Vagina (tissue), 2 donors: Measurements from ENCODE around the gene YIF1A.

Source experiments
- CTCF ChIP-seq, 3 experiments: fragments of 450-650 bp in 2 of 3; fragments of 200-600 bp in 1 of 3; sonication (generic) in 1 of 3; IDR thresholded peaks; one replicate each; pipeline ENCODE4 v1.5.1; 2017 to 2019; ENCODE audit warnings: antibody characterized with exemption in 3 of 3, mild to moderate bottlenecking in 2 of 3, moderate library complexity in 2 of 3
- POLR2AphosphoS5 ChIP-seq, 2 donors: sonication (generic); formaldehyde crosslinking; IDR thresholded peaks; one replicate each; pipeline ENCODE4 v1.9.0; 2017; ENCODE audit warnings: antibody characterized with exemption in 2 of 2, mild to moderate bottlenecking in 2 of 2, low read depth in 1 of 2; ENCODE audit not compliant: insufficient read depth in 1 of 2

- TF ChIP-seq POLR2AphosphoS5 (IDR thresholded peaks at IDR 0.05; ENCODE audit: insufficient read depth in 1 of 2, low read depth in 1 of 2): no peak
- TF ChIP-seq CTCF (IDR thresholded peaks at IDR 0.05): no peak
Measured at GRCh38 chr11:66239511-66239910, 49.4 kb downstream of the YIF1A start.
